Smooth muscle cell (in vitro differentiated cells): Measurements from ENCODE around the gene MRPS12. TPM values are rescaled to one million over a fixed set of nuclear protein-coding genes. Genes with fewer than 3 reads are reported as not detected.
A peak's percentile ranks its signal among the peaks of the same experiment; 100 is the strongest.

Experiments
- DNase-seq: peaks from one replicate; lab custom pipeline; 2025; ENCODE audit not compliant: unreplicated experiment; lab: John Stamatoyannopoulos, UW
- H2AFZ ChIP-seq: fragments of 200-600 bp; sonication (generic); 2 replicates; pipeline ENCODE4 v1.6.0; 2016; ENCODE audit warnings: antibody characterized with exemption, low read depth, mild to moderate bottlenecking
- H3F3A ChIP-seq: fragments of 200-600 bp; sonication (generic); 2 replicates; pipeline ENCODE4 v1.6.0; 2017; ENCODE audit warnings: antibody characterized with exemption, low read depth
- H3K27ac ChIP-seq: fragments of 200-600 bp; sonication (generic); 2 replicates; pipeline ENCODE4 v1.5.1; 2016; ENCODE audit warnings: low read depth, mild to moderate bottlenecking
- H3K27me3 ChIP-seq: fragments of 200-600 bp; sonication (generic); 2 replicates; pipeline ENCODE4 v1.6.1; 2016; ENCODE audit warnings: low read depth, mild to moderate bottlenecking
- H3K36me3 ChIP-seq: fragments of 200-600 bp; sonication (generic); 2 replicates; pipeline ENCODE4 v1.5.1; 2016; ENCODE audit warnings: low read depth
- H3K4me1 ChIP-seq: fragments of 200-600 bp; sonication (generic); 2 replicates; pipeline ENCODE4 v1.5.1; 2016; ENCODE audit warnings: low read depth
- H3K4me2 ChIP-seq: fragments of 200-600 bp; sonication (generic); 2 replicates; pipeline ENCODE4 v1.6.0; 2016; ENCODE audit warnings: mild to moderate bottlenecking
- H3K4me3 ChIP-seq: fragments of 200-600 bp; sonication (generic); 2 replicates; pipeline ENCODE4 v1.5.1; 2016; ENCODE audit warnings: mild to moderate bottlenecking
- H3K79me2 ChIP-seq: fragments of 200-600 bp; sonication (generic); 2 replicates; pipeline ENCODE4 v1.6.0; 2016; ENCODE audit warnings: low read depth, mild to moderate bottlenecking
- H3K9ac ChIP-seq: fragments of 200-600 bp; sonication (generic); 2 replicates; pipeline ENCODE4 v1.6.0; 2016; ENCODE audit warnings: low read depth
- H3K9me3 ChIP-seq: fragments of 200-600 bp; sonication (generic); replicated peaks from 2 replicates; pipeline ENCODE4 v1.5.1; 2016; ENCODE audit warnings: low read depth
- H4K20me1 ChIP-seq: fragments of 200-600 bp; sonication (generic); 2 replicates; pipeline ENCODE4 v1.6.0; 2016; ENCODE audit warnings: low read depth
- WGBS: methylation state at CpG from one replicate; pipeline ENCODE4 v1.1.7; 2016; ENCODE audit warnings: low lambda C conversion rate; 5-methylcytosine and 5-hydroxymethylcytosine counted together
- polyA plus RNA-seq: library from polyadenylated mRNA; unstranded; fragments of >200 nt; fragmentation: Nextera tagmentation; extraction: Ambion mirVana; gene quantifications from 2 replicates; pipeline ENCODE4 v1.2.1, GENCODE V29; 2016
- total RNA-seq: library from RNA; depleted of rRNA; stranded (reverse); fragments of >200 nt; gene quantifications from 2 replicates; pipeline ENCODE4 v1.2.3, GENCODE V29; 2014
- TF ChIP-seq, protein P1 (sequence below): fragments of 200-600 bp; sonication (generic); IDR thresholded peaks from 2 replicates; pipeline ENCODE4 v1.5.1; 2017; ENCODE audit warnings: borderline replicate concordance, mild to moderate bottlenecking, antibody characterized with exemption; ENCODE audit not compliant: insufficient read depth, poor library complexity, severe bottlenecking

MRPS12 gene
- total and polyA plus RNA-seq, 2 experiments from 2014 or later = 25.7 to 55.2 TPM

DNA sequence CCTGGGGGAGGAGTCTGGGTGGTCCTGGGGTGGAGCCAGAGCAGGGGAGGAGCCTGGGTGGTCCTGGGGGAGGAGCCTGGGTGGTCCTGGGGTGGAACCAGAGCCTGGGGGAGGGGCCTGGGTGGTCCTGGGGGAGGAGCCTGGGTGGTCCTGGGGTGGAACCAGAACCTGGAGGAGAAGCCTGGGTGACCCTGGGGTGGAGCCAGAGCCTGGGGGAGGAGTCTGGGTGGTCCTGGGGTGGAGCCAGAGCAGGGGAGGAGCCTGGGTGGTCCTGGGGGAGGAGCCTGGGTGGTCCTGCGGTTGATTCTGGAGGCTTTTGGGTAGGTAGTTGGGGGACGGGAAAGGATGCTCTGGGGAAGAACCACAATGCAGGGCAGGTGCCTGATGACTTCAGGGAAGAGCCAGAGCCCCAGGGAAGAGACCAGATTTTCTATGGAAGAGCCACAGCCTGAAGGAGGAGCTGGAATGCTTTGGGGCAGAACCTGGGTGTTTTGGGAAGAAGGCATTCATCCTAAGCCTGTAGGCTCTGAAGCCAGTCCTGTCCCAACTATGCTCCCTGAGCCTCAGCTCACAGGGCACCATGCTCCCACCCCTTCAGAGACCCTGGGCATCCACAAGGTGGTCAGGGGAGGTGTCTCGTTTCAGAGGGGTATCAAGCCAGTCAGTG, 15.0 kb downstream of the MRPS12 start:
- H3K36me3 ChIP-seq = no peaks in the 10 kb centered on the region
- no peak for DNase-seq
- 98% methylated on average over 3 of the region's 3 CpGs for WGBS
- H3K4me2 ChIP-seq = no peak overlapping the region
- H4K20me1 ChIP-seq = no peaks in the 10 kb centered on the region
- no peaks in the 10 kb centered on the region for H3F3A ChIP-seq
- H3K79me2 ChIP-seq = no peaks in the 10 kb centered on the region
- H3K9ac ChIP-seq = no peak overlapping the region
- no peaks in the 10 kb centered on the region for H3K9me3 ChIP-seq
- no peaks in the 10 kb centered on the region for H3K4me1 ChIP-seq
- H2AFZ ChIP-seq = no peak overlapping the region
- H3K27me3 ChIP-seq = no peaks in the 10 kb centered on the region
- TF ChIP-seq, protein P1, sequence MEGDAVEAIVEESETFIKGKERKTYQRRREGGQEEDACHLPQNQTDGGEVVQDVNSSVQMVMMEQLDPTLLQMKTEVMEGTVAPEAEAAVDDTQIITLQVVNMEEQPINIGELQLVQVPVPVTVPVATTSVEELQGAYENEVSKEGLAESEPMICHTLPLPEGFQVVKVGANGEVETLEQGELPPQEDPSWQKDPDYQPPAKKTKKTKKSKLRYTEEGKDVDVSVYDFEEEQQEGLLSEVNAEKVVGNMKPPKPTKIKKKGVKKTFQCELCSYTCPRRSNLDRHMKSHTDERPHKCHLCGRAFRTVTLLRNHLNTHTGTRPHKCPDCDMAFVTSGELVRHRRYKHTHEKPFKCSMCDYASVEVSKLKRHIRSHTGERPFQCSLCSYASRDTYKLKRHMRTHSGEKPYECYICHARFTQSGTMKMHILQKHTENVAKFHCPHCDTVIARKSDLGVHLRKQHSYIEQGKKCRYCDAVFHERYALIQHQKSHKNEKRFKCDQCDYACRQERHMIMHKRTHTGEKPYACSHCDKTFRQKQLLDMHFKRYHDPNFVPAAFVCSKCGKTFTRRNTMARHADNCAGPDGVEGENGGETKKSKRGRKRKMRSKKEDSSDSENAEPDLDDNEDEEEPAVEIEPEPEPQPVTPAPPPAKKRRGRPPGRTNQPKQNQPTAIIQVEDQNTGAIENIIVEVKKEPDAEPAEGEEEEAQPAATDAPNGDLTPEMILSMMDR = no peak
- no peak overlapping the region for H3K27ac ChIP-seq
- H3K4me3 ChIP-seq = no peak overlapping the region

DNA sequence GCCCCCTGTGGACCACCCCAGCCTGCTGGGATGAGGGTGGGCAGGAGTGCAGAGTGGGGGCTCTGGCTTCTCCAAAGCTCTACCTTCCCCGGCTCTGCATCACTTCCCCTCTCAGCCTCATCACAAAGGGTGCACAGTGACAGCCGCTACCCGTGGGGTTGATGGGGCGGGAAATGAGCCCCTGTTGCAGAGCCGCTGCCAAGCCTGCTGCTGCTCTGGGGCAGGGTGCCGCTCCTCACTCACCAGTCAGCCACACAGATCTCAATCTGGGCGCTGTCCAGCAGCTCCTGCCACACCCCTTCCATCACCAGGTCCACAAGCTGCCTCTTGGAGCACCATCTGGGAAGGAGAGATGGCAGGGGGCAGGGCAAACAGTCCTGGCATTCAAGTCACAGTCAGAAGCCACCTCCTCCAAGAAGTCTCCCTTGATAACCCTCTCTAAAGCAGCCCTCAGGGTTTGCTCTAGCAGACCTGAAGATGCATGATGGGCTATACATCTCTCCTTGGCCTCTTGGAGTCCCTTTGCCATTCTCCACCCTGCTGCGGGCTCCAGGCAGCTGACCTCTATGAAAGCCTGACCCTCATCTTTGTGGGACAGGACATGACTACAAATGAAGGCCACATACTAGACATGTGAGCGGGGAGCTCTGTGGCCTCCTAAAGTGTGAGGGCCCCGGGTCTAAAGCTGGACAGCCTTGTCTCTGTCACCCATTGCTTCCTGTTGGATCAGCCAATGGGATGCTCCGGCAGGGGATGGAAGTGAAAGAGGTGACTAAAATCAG, 15.7 kb downstream of the MRPS12 start:
- Histone ChIP-seq H3K79me2 (no peaks in the 10 kb centered on the region), H3K27ac (no peak overlapping the region), H3K4me1 (no peaks in the 10 kb centered on the region), H3K36me3 (no peaks in the 10 kb centered on the region), H3K27me3 (no peaks in the 10 kb centered on the region), H3K4me2 (no peak overlapping the region), H3K9me3 (no peaks in the 10 kb centered on the region), H4K20me1 (no peaks in the 10 kb centered on the region), H3K4me3 (no peak overlapping the region), H2AFZ (no peak overlapping the region), H3F3A (no peaks in the 10 kb centered on the region), H3K9ac (no peak overlapping the region)
- TF ChIP-seq, protein P1 = no peak
- WGBS = 96% methylated on average over 11 of the region's 11 CpGs
- DNase-seq = no peak

DNA sequence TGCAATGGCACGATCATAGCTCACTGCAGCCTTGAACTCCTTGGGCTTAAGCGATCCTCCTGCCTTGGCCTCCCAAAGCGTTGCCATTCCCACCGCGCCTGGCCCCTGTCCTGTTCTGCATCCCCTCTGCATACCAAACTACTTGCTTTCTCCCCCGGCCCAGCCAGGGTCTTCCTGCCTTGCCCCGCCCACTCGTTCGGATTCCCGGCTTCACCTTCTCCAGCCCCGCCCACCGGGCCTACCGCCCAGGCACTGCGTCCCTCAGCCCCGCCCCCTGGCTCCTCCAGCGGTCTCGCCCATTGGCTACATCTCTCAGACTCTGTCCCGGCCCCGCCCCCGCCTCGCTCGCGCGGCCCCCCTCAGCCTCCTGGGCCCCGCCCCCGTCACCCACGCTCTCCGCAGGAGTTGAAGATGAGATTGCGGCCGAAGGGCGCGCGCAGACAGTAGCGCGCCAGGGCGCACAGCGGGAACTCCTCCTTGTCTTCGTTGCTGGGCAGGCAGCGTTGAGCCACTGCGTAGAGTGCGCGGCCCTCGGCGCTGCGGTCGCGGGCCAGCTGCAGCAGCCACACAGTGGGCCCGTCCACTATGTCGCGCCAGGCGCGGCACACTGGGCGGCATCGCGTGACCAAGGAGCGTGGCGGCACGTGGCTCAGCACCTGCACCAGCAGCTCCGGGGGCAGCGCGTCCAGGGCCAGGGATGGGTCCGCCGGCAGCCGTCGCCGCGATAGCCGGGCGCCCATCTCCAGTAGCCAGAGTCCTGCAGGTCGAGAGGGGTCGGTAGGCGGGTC, 19.0 kb downstream of the MRPS12 start:
- no peaks in the 10 kb centered on the region for H3K79me2 ChIP-seq
- no peaks in the 10 kb centered on the region for H3K4me1 ChIP-seq
- no peaks in the 10 kb centered on the region for H4K20me1 ChIP-seq
- H3K9me3 ChIP-seq = no peaks in the 10 kb centered on the region
- peak overlapping the region; percentile 94 for H3K4me2 ChIP-seq
- WGBS = 19% methylated on average over 41 of the region's 72 CpGs
- no peak overlapping the region for H3K9ac ChIP-seq
- TF ChIP-seq, protein P1 = no peak
- peak overlapping the region; percentile 45 for H3K4me3 ChIP-seq
- H2AFZ ChIP-seq = no peak overlapping the region
- no peaks in the 10 kb centered on the region for H3K36me3 ChIP-seq
- peak; percentile 53 for DNase-seq
- no peaks in the 10 kb centered on the region for H3F3A ChIP-seq
- H3K27ac ChIP-seq = no peak overlapping the region
- H3K27me3 ChIP-seq = no peaks in the 10 kb centered on the region
